HepG2 (cell line): ENCODE results near the gene C1QTNF12. TPM values are rescaled to one million over a fixed set of nuclear protein-coding genes. Genes with fewer than 3 reads are reported as not detected.

Experiments used
- HDAC1 ChIP-seq: sonication (generic); formaldehyde crosslinking; IDR thresholded peaks from 2 replicates; pipeline ENCODE4 v1.5.1; 2020; ENCODE audit warnings: mild to moderate bottlenecking, missing genetic modification reagents
- HHEX ChIP-seq: IDR thresholded peaks from 2 replicates; pipeline ENCODE4 v1.6.1; 2016; ENCODE audit warnings: control low read depth
- HOXA3 ChIP-seq: sonication (generic); formaldehyde crosslinking; IDR thresholded peaks from 2 replicates; pipeline ENCODE4 v1.5.0; 2020; ENCODE audit warnings: missing genetic modification reagents
- KMT2B ChIP-seq: IDR thresholded peaks from 2 replicates; pipeline ENCODE4 v1.6.1; 2016; ENCODE audit warnings: missing genetic modification reagents, missing compliant biosample characterization
- NR2C2 ChIP-seq: sonication (generic); formaldehyde crosslinking; IDR thresholded peaks from 2 replicates; pipeline ENCODE4 v1.4.0; 2020; ENCODE audit warnings: missing genetic modification reagents, mild to moderate bottlenecking, moderate library complexity, borderline replicate concordance
- RFXAP ChIP-seq: sonication (generic); formaldehyde crosslinking; IDR thresholded peaks from 2 replicates; pipeline ENCODE4 v1.4.0; 2020; ENCODE audit warnings: missing genetic modification reagents, borderline replicate concordance
- RORA ChIP-seq: sonication (generic); formaldehyde crosslinking; IDR thresholded peaks from 2 replicates; pipeline ENCODE4 v1.5.0; 2020; ENCODE audit warnings: mild to moderate bottlenecking, missing genetic modification reagents, moderate library complexity
- SP5 ChIP-seq: IDR thresholded peaks from 2 replicates; pipeline ENCODE4 v1.6.1; 2016; ENCODE audit warnings: low read depth, borderline replicate concordance
- ZBTB7B ChIP-seq: sonication (generic); formaldehyde crosslinking; IDR thresholded peaks from 2 replicates; pipeline ENCODE4 v1.4.0; 2020; ENCODE audit warnings: missing genetic modification reagents
- ZNF331 ChIP-seq: sonication (generic); formaldehyde crosslinking; IDR thresholded peaks from 2 replicates; pipeline ENCODE4 v1.4.0; 2020; ENCODE audit warnings: missing genetic modification reagents
- ZNF572 ChIP-seq: sonication (generic); formaldehyde crosslinking; IDR thresholded peaks from 2 replicates; pipeline ENCODE4 v1.5.1; 2020; ENCODE audit warnings: mild to moderate bottlenecking, missing genetic modification reagents
- ZNF616 ChIP-seq: sonication (generic); formaldehyde crosslinking; IDR thresholded peaks from 2 replicates; pipeline ENCODE4 v1.5.0; 2020; ENCODE audit warnings: low read depth, mild to moderate bottlenecking, missing genetic modification reagents
- polyA plus RNA-seq, 8 experiments: library from polyadenylated mRNA; depleted of rRNA in 3 of 8; stranded (reverse) in 7 of 8; unstranded in 1 of 8; fragments of >200 nt; fragmentation: Illumina TruSeq in 4 of 8; extraction: Trizol in 4 of 8; gene quantifications; 2 replicates each; pipeline versions ENCODE4 v1.2.1 to v1.2.3, GENCODE V29; 2011 to 2016; ENCODE audit warnings: low read depth in 4 of 8, missing spikeins in 1 of 8, mixed read lengths in 1 of 8; ENCODE audit not compliant: insufficient read depth in 1 of 8
- total RNA-seq, 5 experiments: library from RNA; depleted of rRNA; stranded (reverse); fragments of >200 nt; fragmentation: Illumina TruSeq; extraction: Trizol; gene quantifications; 2 replicates each; pipeline ENCODE4 v1.2.3, GENCODE V29; 2016; ENCODE audit warnings: low read depth in 1 of 5
- TF ChIP-seq, protein P1 (sequence below), 2 experiments: sonication (generic) in 1 of 2; formaldehyde crosslinking in 1 of 2; IDR thresholded peaks; 2 replicates each; pipeline versions ENCODE4 v1.6.1 to v1.9.0; 2014 to 2022; ENCODE audit warnings: antibody characterized with exemption in 1 of 2, borderline replicate concordance in 1 of 2, inconsistent platforms in 1 of 2, low read depth in 1 of 2, missing genetic modification reagents in 1 of 2
- TF ChIP-seq, protein P2 (sequence below): sonication (generic); formaldehyde crosslinking; IDR thresholded peaks from 2 replicates; pipeline ENCODE4 v1.4.0; 2020; ENCODE audit warnings: mild to moderate bottlenecking, missing genetic modification reagents
- TF ChIP-seq, protein P3 (sequence below), 2 experiments: sonication (generic) in 1 of 2; formaldehyde crosslinking in 1 of 2; IDR thresholded peaks; 2 replicates each; pipeline versions ENCODE4 v1.4.0 to v1.6.1; 2018 to 2020; ENCODE audit warnings: missing genetic modification reagents in 2 of 2, borderline replicate concordance in 1 of 2, low read depth in 1 of 2, mild to moderate bottlenecking in 1 of 2, missing biosample characterization in 1 of 2

Gene C1QTNF12
- total and polyA plus RNA-seq, 2 of the 13 experiments (the other 11 are each of a cell fraction or from before 2014, with no cell fraction given), result 0.18 to 0.64 TPM

DNA sequence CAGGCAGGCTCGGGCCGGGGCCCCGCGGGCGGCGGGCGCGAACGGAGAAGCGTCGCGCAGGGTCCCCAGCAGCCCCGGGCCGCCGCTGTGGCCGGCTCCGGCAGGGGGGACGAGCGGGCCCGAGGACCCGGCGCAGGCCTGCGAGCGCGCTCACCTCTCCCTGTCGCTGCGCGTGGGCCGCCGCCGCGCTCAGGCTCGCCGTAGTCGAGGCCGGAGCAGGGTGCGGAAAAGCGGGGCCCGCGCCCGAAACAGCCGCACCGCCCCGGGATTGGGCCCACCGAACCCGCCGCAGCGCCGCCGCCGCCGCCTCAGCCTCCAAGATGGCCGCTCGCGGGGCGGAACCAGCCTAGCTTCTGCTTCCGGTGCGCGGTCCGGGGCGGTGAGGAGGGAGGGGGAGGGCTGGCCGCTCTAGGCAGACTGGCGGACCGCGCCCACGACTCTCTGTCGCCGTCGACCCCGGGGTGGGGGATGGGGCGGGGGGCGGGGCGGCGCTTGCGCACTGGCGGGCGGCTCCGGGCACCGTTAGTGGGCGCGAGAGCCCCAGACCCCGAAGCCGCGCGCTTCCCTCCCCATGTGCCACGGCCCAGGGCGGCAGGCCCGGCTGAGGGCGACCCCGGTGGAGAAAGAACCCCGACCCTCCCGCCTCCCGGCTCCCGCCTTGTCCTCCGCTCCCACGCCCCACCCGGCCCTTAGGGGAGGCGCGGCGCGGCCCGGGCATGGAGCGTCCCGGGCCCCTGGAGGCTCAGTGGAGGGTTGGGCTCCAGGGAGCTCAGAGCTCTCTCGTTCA is 27.2 kb upstream of the C1QTNF12 start, which contains the start of gene UBE2J2 (continued):
- TF ChIP-seq, protein P1, sequence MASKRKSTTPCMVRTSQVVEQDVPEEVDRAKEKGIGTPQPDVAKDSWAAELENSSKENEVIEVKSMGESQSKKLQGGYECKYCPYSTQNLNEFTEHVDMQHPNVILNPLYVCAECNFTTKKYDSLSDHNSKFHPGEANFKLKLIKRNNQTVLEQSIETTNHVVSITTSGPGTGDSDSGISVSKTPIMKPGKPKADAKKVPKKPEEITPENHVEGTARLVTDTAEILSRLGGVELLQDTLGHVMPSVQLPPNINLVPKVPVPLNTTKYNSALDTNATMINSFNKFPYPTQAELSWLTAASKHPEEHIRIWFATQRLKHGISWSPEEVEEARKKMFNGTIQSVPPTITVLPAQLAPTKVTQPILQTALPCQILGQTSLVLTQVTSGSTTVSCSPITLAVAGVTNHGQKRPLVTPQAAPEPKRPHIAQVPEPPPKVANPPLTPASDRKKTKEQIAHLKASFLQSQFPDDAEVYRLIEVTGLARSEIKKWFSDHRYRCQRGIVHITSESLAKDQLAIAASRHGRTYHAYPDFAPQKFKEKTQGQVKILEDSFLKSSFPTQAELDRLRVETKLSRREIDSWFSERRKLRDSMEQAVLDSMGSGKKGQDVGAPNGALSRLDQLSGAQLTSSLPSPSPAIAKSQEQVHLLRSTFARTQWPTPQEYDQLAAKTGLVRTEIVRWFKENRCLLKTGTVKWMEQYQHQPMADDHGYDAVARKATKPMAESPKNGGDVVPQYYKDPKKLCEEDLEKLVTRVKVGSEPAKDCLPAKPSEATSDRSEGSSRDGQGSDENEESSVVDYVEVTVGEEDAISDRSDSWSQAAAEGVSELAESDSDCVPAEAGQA (IDR thresholded peaks at IDR 0.05; ENCODE audit: low read depth), result peak; percentile 95
- TF ChIP-seq, protein P1 (CRISPR knock-in tag; IDR thresholded peaks at IDR 0.05; ENCODE audit: borderline replicate concordance), result no peak
- TF ChIP-seq HDAC1 (peak; percentile 57; the same call in 1 of the 2 replicates), HHEX (no peak), ZBTB7B (CRISPR knock-in tag) (peak; percentile 68), NR2C2 (CRISPR knock-in tag) (peak; percentile 98), ZNF572 (CRISPR knock-in tag) (0 out of 2 replicates have a peak, but pooled peaks have one; percentile 49), HOXA3 (CRISPR knock-in tag) (peak; percentile 97), RORA (CRISPR knock-in tag) (no peak), SP5 (CRISPR knock-in tag) (peak; percentile 52), RFXAP (CRISPR knock-in tag) (peak; percentile 33; the same call in 1 of the 2 replicates), KMT2B (CRISPR knock-in tag) (peak; percentile 34; the same call in 1 of the 2 replicates), ZNF331 (peak; percentile 42; the same call in 1 of the 2 replicates), ZNF616 (CRISPR knock-in tag) (0 out of 2 replicates have a peak, but pooled peaks have one; percentile 54)
- TF ChIP-seq, protein P2, sequence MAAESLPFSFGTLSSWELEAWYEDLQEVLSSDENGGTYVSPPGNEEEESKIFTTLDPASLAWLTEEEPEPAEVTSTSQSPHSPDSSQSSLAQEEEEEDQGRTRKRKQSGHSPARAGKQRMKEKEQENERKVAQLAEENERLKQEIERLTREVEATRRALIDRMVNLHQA (CRISPR knock-in tag), result no peak
- TF ChIP-seq, protein P3, sequence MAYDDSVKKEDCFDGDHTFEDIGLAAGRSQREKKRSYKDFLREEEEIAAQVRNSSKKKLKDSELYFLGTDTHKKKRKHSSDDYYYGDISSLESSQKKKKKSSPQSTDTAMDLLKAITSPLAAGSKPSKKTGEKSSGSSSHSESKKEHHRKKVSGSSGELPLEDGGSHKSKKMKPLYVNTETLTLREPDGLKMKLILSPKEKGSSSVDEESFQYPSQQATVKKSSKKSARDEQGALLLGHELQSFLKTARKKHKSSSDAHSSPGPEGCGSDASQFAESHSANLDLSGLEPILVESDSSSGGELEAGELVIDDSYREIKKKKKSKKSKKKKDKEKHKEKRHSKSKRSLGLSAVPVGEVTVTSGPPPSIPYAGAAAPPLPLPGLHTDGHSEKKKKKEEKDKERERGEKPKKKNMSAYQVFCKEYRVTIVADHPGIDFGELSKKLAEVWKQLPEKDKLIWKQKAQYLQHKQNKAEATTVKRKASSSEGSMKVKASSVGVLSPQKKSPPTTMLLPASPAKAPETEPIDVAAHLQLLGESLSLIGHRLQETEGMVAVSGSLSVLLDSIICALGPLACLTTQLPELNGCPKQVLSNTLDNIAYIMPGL (CRISPR knock-in tag; IDR thresholded peaks at IDR 0.05; ENCODE audit: borderline replicate concordance in 1 of 2, low read depth in 1 of 2), result peak; percentile 66 to 73; a peak in 3 of 4 replicates
